K562 (cell line): ENCODE results near the gene ZNF358. TPM values are rescaled to one million over a fixed set of nuclear protein-coding genes. Genes with fewer than 3 reads are reported as not detected.
A peak's percentile ranks its signal among the peaks of the same experiment; 100 is the strongest.

Source experiments
- ARID2 ChIP-seq: fragments of 450-650 bp; IDR thresholded peaks from 2 replicates; pipeline ENCODE4 v1.6.1; 2017; ENCODE audit warnings: antibody characterized with exemption, mild to moderate bottlenecking
- ARNT ChIP-seq, 2 experiments: fragments of 450-650 bp; IDR thresholded peaks; 2 replicates each; pipeline ENCODE4 v1.6.1; 2016; ENCODE audit warnings: mild to moderate bottlenecking in 1 of 2
- BRD4 ChIP-seq: fragments of 200-600 bp; sonication (generic); IDR thresholded peaks from 2 replicates; pipeline ENCODE4 v1.6.1; 2017; ENCODE audit warnings: inconsistent platforms
- BRD9 ChIP-seq: fragments of 450-650 bp; IDR thresholded peaks from 2 replicates; pipeline ENCODE4 v1.6.1; 2018; ENCODE audit warnings: low read depth; ENCODE audit not compliant: partially characterized antibody
- CBFA2T2 ChIP-seq: fragments of 450-650 bp; conservative IDR thresholded peaks from 2 replicates; pipeline ENCODE4 v1.6.1; 2017; ENCODE audit warnings: mild to moderate bottlenecking
- NR1H2 ChIP-seq: sonication (generic); formaldehyde crosslinking; IDR thresholded peaks from 2 replicates; pipeline ENCODE4 v1.4.0; 2020; ENCODE audit warnings: mild to moderate bottlenecking, missing genetic modification reagents
- PHTF2 ChIP-seq: fragments of 250-450 bp; sonication (Bioruptor Pico); IDR thresholded peaks from 2 replicates; pipeline ENCODE4 v1.5.0; 2021; ENCODE audit warnings: mild to moderate bottlenecking
- PKNOX1 ChIP-seq: fragments of 450-650 bp; IDR thresholded peaks from 2 replicates; pipeline ENCODE4 v1.6.1; 2016
- RB1 ChIP-seq: fragments of 450-650 bp; IDR thresholded peaks from 2 replicates; pipeline ENCODE4 v1.6.1; 2017; ENCODE audit warnings: low read depth, mild to moderate bottlenecking
- SAP30 ChIP-seq: fragments of 200-600 bp; sonication (generic); IDR thresholded peaks from 2 replicates; pipeline ENCODE4 v1.6.1; 2012; ENCODE audit warnings: borderline replicate concordance, low read depth, mild to moderate bottlenecking, moderate library complexity, low read length, control low read depth, inconsistent platforms; ENCODE audit not compliant: insufficient read depth, poor library complexity, severe bottlenecking
- TCF15 ChIP-seq: fragments of 250-450 bp; sonication (Bioruptor Pico); IDR thresholded peaks from 2 replicates; pipeline ENCODE4 v1.8.0; 2022; ENCODE audit warnings: moderate library complexity, mild to moderate bottlenecking, inconsistent platforms
- ZNF197 ChIP-seq: fragments of 200-800 bp; sonication (Bioruptor generic); IDR thresholded peaks from 2 replicates; pipeline ENCODE4 v1.6.1; 2016; ENCODE audit warnings: low read depth, missing genetic modification characterization, missing compliant biosample characterization
- ZNF384 ChIP-seq: IDR thresholded peaks from 2 replicates; pipeline ENCODE4 v1.6.1; 2012; ENCODE audit warnings: low read depth, low read length, improper control_type of control experiment
- polyA plus RNA-seq, 8 experiments: library from polyadenylated mRNA; depleted of rRNA in 4 of 8; stranded (reverse) in 5 of 8; unstranded in 3 of 8; fragments of >200 nt; fragmentation: Nextera tagmentation in 2 of 8; fragmentation: Illumina TruSeq in 1 of 8; extraction: Ambion mirVana in 2 of 8; extraction: Trizol in 1 of 8; gene quantifications; 2 replicates each; pipeline versions ENCODE4 v1.2.1 to v1.2.3, GENCODE V29; 2011 to 2014; ENCODE audit warnings: inconsistent platforms in 1 of 8, missing spikeins in 1 of 8
- total RNA-seq, 7 experiments: library from RNA; depleted of rRNA in 6 of 7; stranded (reverse); fragments of >200 nt in 6 of 7; fragmentation: Illumina TruSeq in 2 of 7; extraction: Trizol in 2 of 7; gene quantifications; 2 replicates each; pipeline versions ENCODE4 v1.2.1 to v1.2.3, GENCODE V29; 2011 to 2021; ENCODE audit warnings: low replicate concordance in 1 of 7
- TF ChIP-seq, protein P1 (sequence below), 2 experiments: IDR thresholded peaks; 2 replicates each; pipeline ENCODE4 v1.6.1; 2012; ENCODE audit warnings: improper control_type of control experiment in 2 of 2, low read depth in 2 of 2, low read length in 2 of 2, borderline replicate concordance in 1 of 2
- TF ChIP-seq, protein P2 (sequence below): fragments of 450-650 bp; formaldehyde crosslinking; conservative IDR thresholded peaks from 2 replicates; pipeline ENCODE4 v1.4.0; 2022; ENCODE audit warnings: mild to moderate bottlenecking, missing genetic modification characterization

Gene ZNF358
- total and polyA plus RNA-seq, 9 of the 15 experiments (the other 6 are each of a cell fraction or from before 2014, with no cell fraction given), result 0.04 to 17.2 (median 4.9) TPM

DNA sequence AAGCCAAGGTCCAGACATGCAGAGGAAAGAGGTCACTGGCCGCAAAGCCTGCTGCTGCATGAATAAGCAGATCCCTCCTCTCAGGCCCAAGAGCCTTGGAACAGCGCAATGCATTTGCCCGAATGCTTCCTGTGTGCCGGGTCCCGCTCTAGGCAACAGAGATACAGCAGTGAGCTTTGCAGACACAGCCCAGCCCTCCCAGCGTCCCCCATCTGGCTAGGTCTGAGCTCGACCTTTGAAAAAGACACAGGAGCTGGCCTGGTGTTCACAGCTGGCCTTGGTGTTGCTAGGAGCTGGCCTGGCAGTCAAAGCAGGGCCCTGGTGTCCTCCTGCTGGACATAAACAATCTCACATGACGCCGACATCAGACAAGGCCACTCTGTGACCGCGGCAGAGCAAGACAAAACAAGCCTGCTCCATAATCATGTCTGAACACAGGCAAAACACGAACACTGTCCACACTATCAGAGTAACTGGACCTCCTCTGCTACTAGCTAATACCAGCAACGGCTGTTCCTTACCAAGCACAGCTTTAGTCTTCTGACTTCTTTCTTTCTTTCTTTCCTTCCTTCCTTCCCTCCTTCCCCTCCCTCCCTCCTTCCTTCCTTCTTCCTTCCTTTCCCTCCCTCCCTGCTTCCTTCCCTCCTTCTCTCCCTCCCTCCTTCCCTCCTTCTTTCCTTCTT, 21.3 kb upstream of the ZNF358 start (continued):
- TF ChIP-seq PKNOX1 (peak; percentile 65; the same call in 1 of the 2 replicates), ARID2 (0 out of 2 replicates have a peak, but pooled peaks have one; percentile 66), ZNF197 (CRISPR knock-in tag) (no peak), NR1H2 (CRISPR knock-in tag) (no peak), PHTF2 (CRISPR knock-in tag) (no peak), ARNT (IDR thresholded peaks at IDR 0.05) (no peak), RB1 (0 out of 2 replicates have a peak, but pooled peaks have one; percentile 9), BRD4 (no peak), SAP30 (no peak), BRD9 (peak; percentile 59), TCF15 (CRISPR knock-in tag) (no peak), CBFA2T2 (peak; percentile 25; the same call in 1 of the 2 replicates), ZNF384 (no peak)
- TF ChIP-seq, protein P1, sequence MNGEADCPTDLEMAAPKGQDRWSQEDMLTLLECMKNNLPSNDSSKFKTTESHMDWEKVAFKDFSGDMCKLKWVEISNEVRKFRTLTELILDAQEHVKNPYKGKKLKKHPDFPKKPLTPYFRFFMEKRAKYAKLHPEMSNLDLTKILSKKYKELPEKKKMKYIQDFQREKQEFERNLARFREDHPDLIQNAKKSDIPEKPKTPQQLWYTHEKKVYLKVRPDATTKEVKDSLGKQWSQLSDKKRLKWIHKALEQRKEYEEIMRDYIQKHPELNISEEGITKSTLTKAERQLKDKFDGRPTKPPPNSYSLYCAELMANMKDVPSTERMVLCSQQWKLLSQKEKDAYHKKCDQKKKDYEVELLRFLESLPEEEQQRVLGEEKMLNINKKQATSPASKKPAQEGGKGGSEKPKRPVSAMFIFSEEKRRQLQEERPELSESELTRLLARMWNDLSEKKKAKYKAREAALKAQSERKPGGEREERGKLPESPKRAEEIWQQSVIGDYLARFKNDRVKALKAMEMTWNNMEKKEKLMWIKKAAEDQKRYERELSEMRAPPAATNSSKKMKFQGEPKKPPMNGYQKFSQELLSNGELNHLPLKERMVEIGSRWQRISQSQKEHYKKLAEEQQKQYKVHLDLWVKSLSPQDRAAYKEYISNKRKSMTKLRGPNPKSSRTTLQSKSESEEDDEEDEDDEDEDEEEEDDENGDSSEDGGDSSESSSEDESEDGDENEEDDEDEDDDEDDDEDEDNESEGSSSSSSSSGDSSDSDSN (IDR thresholded peaks at IDR 0.05; ENCODE audit: borderline replicate concordance in 1 of 2, low read depth in 2 of 2, low read length in 2 of 2), result 0 out of 4 replicates have a peak, but pooled peaks of 1 of the 2 experiments have one; percentile 26
- TF ChIP-seq, protein P2, sequence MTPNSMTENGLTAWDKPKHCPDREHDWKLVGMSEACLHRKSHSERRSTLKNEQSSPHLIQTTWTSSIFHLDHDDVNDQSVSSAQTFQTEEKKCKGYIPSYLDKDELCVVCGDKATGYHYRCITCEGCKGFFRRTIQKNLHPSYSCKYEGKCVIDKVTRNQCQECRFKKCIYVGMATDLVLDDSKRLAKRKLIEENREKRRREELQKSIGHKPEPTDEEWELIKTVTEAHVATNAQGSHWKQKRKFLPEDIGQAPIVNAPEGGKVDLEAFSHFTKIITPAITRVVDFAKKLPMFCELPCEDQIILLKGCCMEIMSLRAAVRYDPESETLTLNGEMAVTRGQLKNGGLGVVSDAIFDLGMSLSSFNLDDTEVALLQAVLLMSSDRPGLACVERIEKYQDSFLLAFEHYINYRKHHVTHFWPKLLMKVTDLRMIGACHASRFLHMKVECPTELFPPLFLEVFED, result peak; percentile 95
